ENCODE results near the gene SYT17.

Gene SYT17

GRCh38 chr16:19281246-19281645 is 113.2 kb downstream of the SYT17 start:
- no peak for TF ChIP-seq EZH2 (IDR thresholded peaks at IDR 0.05; ENCODE audit: borderline replicate concordance, low read length)
- no peak for TF ChIP-seq CTCF (IDR thresholded peaks at IDR 0.05; ENCODE audit: low read length)
- Histone ChIP-seq H3K9ac (ENCODE audit: low read length) (no peak overlapping the region), H3K79me2 (ENCODE audit: insufficient read depth, low read length) (no peaks in the 10 kb centered on the region)

GRCh38 chr16:19282101-19282500 is 114.1 kb downstream of the SYT17 start:
- no peak overlapping the region for H3K4me2 ChIP-seq (ENCODE audit: low read length)
- no peaks in the 10 kb centered on the region for H4K20me1 ChIP-seq (ENCODE audit: insufficient read depth, low read length)
- H3K27ac ChIP-seq (ENCODE audit: low read depth, low read length, poor library complexity, severe bottlenecking) = no peak overlapping the region
- no peaks in the 10 kb centered on the region for H3K79me2 ChIP-seq (ENCODE audit: insufficient read depth, low read length)
- H3K4me3 ChIP-seq (ENCODE audit: low read depth, low read length, poor library complexity, severe bottlenecking) = no peak overlapping the region
- no peaks in the 10 kb centered on the region for H3K36me3 ChIP-seq (ENCODE audit: insufficient read depth, low read length)
- H3F3A ChIP-seq (ENCODE audit: insufficient read depth, low read length) = no peaks in the 10 kb centered on the region
- TF ChIP-seq EZH2 (IDR thresholded peaks at IDR 0.05; ENCODE audit: borderline replicate concordance, low read length) (no peak), CTCF (IDR thresholded peaks at IDR 0.05; ENCODE audit: low read length) (no peak)
- no peaks in the 10 kb centered on the region for H3K9me2 ChIP-seq (ENCODE audit: low read depth, low read length)
- no peaks in the 10 kb centered on the region for H3K4me1 ChIP-seq (ENCODE audit: insufficient read depth, low read length, severe bottlenecking)
- no peak overlapping the region for H3K9ac ChIP-seq (ENCODE audit: low read length)
- no peak overlapping the region for H2AFZ ChIP-seq (ENCODE audit: low read length)
- H3K9me3 ChIP-seq (ENCODE audit: low read length) = no peaks in the 10 kb centered on the region
- H3K27me3 ChIP-seq (ENCODE audit: insufficient read depth, low read length) = no peaks in the 10 kb centered on the region

More at GRCh38 chr16:19281246-19281645, 113.2 kb downstream of the SYT17 start:
- Histone ChIP-seq H3K9me2 (ENCODE audit: low read depth, low read length) (no peaks in the 10 kb centered on the region), H3K9me3 (ENCODE audit: low read length) (no peaks in the 10 kb centered on the region), H3K36me3 (ENCODE audit: insufficient read depth, low read length) (no peaks in the 10 kb centered on the region), H3K27me3 (ENCODE audit: insufficient read depth, low read length) (no peaks in the 10 kb centered on the region), H4K20me1 (ENCODE audit: insufficient read depth, low read length) (no peaks in the 10 kb centered on the region), H2AFZ (ENCODE audit: low read length) (no peak overlapping the region), H3K4me1 (ENCODE audit: insufficient read depth, low read length, severe bottlenecking) (no peaks in the 10 kb centered on the region), H3K27ac (ENCODE audit: low read depth, low read length, poor library complexity, severe bottlenecking) (no peak overlapping the region), H3K4me3 (ENCODE audit: low read depth, low read length, poor library complexity, severe bottlenecking) (no peak overlapping the region), H3F3A (ENCODE audit: insufficient read depth, low read length) (no peaks in the 10 kb centered on the region), H3K4me2 (ENCODE audit: low read length) (no peak overlapping the region)

- Histone ChIP-seq H3K4me1 (ENCODE audit: insufficient read depth, low read length, severe bottlenecking) (no peaks in the 10 kb centered on the region), H3K27ac (ENCODE audit: low read depth, low read length, poor library complexity, severe bottlenecking) (no peak overlapping the region), H3K9me3 (ENCODE audit: low read length) (no peaks in the 10 kb centered on the region), H3K36me3 (ENCODE audit: insufficient read depth, low read length) (no peaks in the 10 kb centered on the region), H3F3A (ENCODE audit: insufficient read depth, low read length) (no peaks in the 10 kb centered on the region), H3K79me2 (ENCODE audit: insufficient read depth, low read length) (no peaks in the 10 kb centered on the region), H3K4me3 (ENCODE audit: low read depth, low read length, poor library complexity, severe bottlenecking) (no peak overlapping the region), H3K9ac (ENCODE audit: low read length) (no peak overlapping the region), H2AFZ (ENCODE audit: low read length) (no peak overlapping the region), H3K27me3 (ENCODE audit: insufficient read depth, low read length) (no peaks in the 10 kb centered on the region), H4K20me1 (ENCODE audit: insufficient read depth, low read length) (no peaks in the 10 kb centered on the region), H3K4me2 (ENCODE audit: low read length) (no peak overlapping the region), H3K9me2 (ENCODE audit: low read depth, low read length) (no peaks in the 10 kb centered on the region)
- TF ChIP-seq EZH2 (IDR thresholded peaks at IDR 0.05; ENCODE audit: borderline replicate concordance, low read length) = no peak
- TF ChIP-seq CTCF (IDR thresholded peaks at IDR 0.05; ENCODE audit: low read length) = no peak
Observed at GRCh38 chr16:19283637-19284036, 115.6 kb downstream of the SYT17 start.

Measured in OCI-LY1 (cell line).